Left lung (tissue), 10 donors: Measurements from ENCODE around the gene PKM. TPM values are rescaled to one million over a fixed set of nuclear protein-coding genes. Genes with fewer than 3 reads are reported as not detected.
"Not testable (repeated sequence)": the region's sequence is repeated elsewhere in the genome, so short reads cannot be mapped to it uniquely, and the experiment has no call there.

Experiments used
- ATAC-seq: fragments of 200-7000 bp; cut with Tn5 transposase; one replicate; pipeline ENCODE4 v1.9.1; 2020; ENCODE audit warnings: moderate library complexity
- DNase-seq, 4 donors: peaks; one replicate each; pipeline ENCODE4 v3.0.0-alpha.2; 2013 to 2020
- H3K27ac ChIP-seq, 2 donors: fragments of 200-600 bp; sonication (generic) in 1 of 2; one replicate each; pipeline versions ENCODE4 v1.5.0 to v1.8.0; 2020 to 2021
- H3K27me3 ChIP-seq, 2 donors: fragments of 200-600 bp; sonication (generic) in 1 of 2; one replicate each; pipeline versions ENCODE4 v1.5.0 to v1.8.0; 2020 to 2021
- H3K36me3 ChIP-seq, 2 donors: fragments of 200-600 bp; sonication (generic) in 1 of 2; one replicate each; pipeline versions ENCODE4 v1.5.0 to v1.8.0; 2020 to 2021
- H3K4me1 ChIP-seq, 2 donors: fragments of 200-600 bp; one replicate each; pipeline ENCODE4 v1.8.0; 2021
- H3K4me3 ChIP-seq, 2 donors: fragments of 200-600 bp; sonication (generic) in 1 of 2; one replicate each; pipeline versions ENCODE4 v1.5.0 to v1.8.0; 2020 to 2021; ENCODE audit warnings: mild to moderate bottlenecking in 1 of 2
- H3K9me3 ChIP-seq, 2 donors: fragments of 200-600 bp; sonication (generic) in 1 of 2; one replicate each; pipeline versions ENCODE4 v1.5.0 to v1.8.0; 2020 to 2021
- CTCF ChIP-seq, 2 donors: fragments of 200-600 bp; sonication (generic) in 1 of 2; IDR thresholded peaks; one replicate each; pipeline versions ENCODE4 v1.5.0 to v1.8.0; 2021; ENCODE audit warnings: antibody characterized with exemption in 2 of 2
- intact Hi-C, 2 donors: fragments of 100-400 bp; cut with DNase I; formaldehyde crosslinking; loops; one replicate each; pipeline versions ENCODE4 v1.11.2 to v1.14.2; 2022
- polyA plus RNA-seq, 6 donors: library from polyadenylated mRNA; unstranded; fragments of 120-200 nt; gene quantifications; one replicate each; pipeline ENCODE4 v1.2.1, GENCODE V29; 2013; ENCODE audit not compliant: insufficient read length in 6 of 6
- total RNA-seq, 2 donors: library from RNA; stranded (reverse); fragmentation: NEBNext Ultra II Directional; extraction: Animal tissue kit (Norgen Biotek cat#: 25700); gene quantifications; one replicate each; pipeline ENCODE4 v1.2.1, GENCODE V29; 2021
- donor health status: DM: no; HTN: yes; CAD: no.
- donor health status: DM: no; HTN: no; CAD: no.

PKM gene
- total and polyA plus RNA-seq, 8 donors, result 538 to 991 (median 573) TPM

DNA sequence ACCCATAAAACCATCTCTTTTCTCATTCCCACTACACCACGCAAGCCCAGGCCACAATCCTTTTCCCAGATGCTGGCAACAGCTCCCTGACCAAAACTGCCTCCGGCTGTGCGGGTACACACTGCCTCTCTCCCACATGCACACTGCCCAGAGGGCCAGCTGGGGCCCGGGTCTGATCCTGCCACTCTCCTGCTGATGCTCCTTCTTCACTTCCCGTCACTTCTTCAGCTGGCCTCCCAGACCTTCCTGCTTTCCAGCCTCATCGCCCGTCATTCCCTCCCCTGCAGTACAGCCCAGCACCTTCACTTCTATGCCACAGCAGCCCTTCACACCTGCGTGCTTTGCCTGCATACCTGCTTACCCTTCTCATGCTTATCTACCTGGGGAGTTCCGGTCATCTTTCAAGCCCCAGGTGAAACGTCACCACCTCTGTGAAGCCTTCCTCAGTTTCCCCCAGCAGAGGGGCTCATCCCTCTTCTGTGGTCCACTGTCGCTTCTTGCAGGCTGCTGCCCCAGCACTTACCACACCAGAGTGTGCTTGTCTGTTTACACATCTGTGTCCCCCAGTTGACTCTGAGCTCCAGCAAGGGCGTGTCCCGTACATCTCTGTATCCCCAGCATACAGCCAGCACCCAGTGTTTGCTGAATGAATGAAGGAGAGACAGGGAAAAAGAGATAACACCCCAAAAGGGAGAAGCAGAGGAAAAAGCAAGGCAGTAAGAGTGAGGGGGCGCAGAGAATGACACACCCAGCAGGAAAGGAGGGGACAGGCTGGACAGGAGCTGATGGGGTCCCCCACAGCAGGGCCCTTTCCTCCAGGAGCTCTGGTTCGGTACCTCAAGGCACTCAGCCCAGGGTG, 55.6 kb downstream of the PKM start:
- no peaks in the 10 kb centered on the region for H3K27me3 ChIP-seq
- no peak overlapping the region for H3K4me3 ChIP-seq
- no peak for TF ChIP-seq CTCF (IDR thresholded peaks at IDR 0.05)
- H3K9me3 ChIP-seq, result no peaks in the 10 kb centered on the region
- H3K4me1 ChIP-seq, result peaks cover 0 to 6% of the 10 kb centered on the region in 2 donors
- ATAC-seq (no peak), DNase-seq (no peak)
- H3K36me3 ChIP-seq, result no peaks in the 10 kb centered on the region
- intact Hi-C loops, result no loop called here
- H3K27ac ChIP-seq, result no peak overlapping the region

DNA sequence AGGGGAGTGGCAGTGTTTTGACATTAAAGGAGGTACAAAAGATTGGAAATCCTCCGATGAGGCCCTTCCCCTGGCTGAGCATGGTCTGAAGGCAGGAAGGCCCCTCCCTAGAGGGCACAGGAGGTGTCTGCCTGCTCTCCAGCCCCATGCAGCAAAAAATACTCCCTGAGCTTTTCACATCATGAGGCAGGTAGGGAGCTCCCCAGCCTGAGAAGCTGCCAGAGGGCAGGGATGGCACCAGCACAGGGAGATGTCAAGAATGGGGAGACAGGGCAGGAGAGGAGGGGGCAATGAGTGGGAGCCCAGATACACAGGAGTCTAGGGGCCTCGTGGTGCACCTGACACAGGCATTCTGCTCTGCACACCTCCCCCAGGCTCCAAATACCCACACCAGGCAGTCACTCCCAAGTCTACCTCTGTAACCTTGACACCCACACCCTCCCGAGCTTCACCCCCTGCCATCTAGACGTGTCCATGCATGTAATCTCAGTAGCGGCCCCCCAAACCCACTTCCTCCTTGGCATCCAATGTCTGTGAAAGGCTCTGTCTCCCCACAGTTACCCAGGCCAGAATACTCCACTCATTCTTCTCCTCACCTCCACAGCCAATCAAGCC, 56.3 kb downstream of the PKM start:
- ATAC-seq (no peak), DNase-seq (no peak)
- intact Hi-C loops, result no loop called here
- Histone ChIP-seq H3K36me3 (no peaks in the 10 kb centered on the region), H3K27me3 (no peaks in the 10 kb centered on the region), H3K4me3 (no peak overlapping the region), H3K27ac (no peak overlapping the region), H3K4me1 (no peaks in the 10 kb centered on the region), H3K9me3 (no peaks in the 10 kb centered on the region)
- TF ChIP-seq CTCF (IDR thresholded peaks at IDR 0.05), result no peak

- ATAC-seq (no peak), DNase-seq (no peak)
- Histone ChIP-seq H3K27ac (no peak overlapping the region), H3K9me3 (no peaks in the 10 kb centered on the region), H3K27me3 (no peaks in the 10 kb centered on the region), H3K36me3 (no peaks in the 10 kb centered on the region), H3K4me1 (no peaks in the 10 kb centered on the region), H3K4me3 (no peak overlapping the region)
- intact Hi-C loops, result no loop called here
- TF ChIP-seq CTCF (IDR thresholded peaks at IDR 0.05), result no peak
These were observed 57.0 kb downstream of the PKM start for GRCh38 chr15:72173864-72174550.

DNA sequence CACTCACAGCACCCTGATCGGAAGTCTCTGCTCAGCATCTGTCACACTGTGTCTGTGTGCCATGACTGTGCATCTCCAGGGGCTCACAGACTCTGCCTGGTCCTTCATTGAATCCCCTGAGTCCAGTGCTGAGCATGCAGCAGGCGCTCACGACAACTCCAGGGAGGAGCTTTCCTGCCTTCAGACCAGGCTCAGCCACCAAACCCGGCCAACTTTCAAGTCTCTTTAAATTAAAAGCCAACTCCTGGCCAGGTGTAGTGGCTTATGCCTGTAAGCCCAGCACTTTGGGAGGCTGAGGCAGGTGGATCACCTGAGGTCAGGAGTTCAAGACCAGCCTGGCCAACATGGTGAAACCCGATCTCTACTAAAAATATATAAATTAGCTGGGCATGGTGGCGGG, 57.6 kb downstream of the PKM start:
- H3K36me3 ChIP-seq, result no peaks in the 10 kb centered on the region
- H3K4me3 ChIP-seq, result no peak overlapping the region
- no peak for TF ChIP-seq CTCF (IDR thresholded peaks at IDR 0.05)
- no peaks in the 10 kb centered on the region for H3K9me3 ChIP-seq
- no peak for DNase-seq
- ATAC-seq, result no peak
- intact Hi-C loops, result no loop called here
- no peak overlapping the region for H3K27ac ChIP-seq
- no peaks in the 10 kb centered on the region for H3K27me3 ChIP-seq
- H3K4me1 ChIP-seq, result peaks cover 2 to 3% of the 10 kb centered on the region in 2 donors

DNA sequence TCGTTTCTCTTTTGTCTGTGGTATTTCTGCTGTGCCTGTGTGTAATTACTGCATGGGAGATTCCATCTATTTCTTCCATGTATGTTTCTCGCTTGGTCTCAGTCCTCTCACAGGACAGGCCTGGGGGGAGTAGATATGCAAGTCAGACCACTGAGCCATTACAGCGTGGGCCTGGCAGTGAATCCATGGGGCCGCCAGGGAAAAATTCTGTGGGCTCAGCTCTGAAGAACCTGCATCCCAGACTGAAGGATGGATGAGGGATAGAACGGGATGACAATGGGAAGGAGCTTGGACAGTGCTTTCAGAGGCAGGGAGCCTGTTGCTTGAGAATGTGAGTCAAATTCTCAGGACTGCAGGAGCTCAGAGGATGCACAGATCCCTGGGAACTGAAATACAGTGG, 58.2 kb downstream of the PKM start:
- ATAC-seq, result no peak
- no peak for DNase-seq
- no peaks in the 10 kb centered on the region for H3K9me3 ChIP-seq
- H3K36me3 ChIP-seq, result no peaks in the 10 kb centered on the region
- no peak overlapping the region for H3K27ac ChIP-seq
- no peak for TF ChIP-seq CTCF (IDR thresholded peaks at IDR 0.05)
- intact Hi-C loops, result no loop called here
- no peak overlapping the region for H3K4me3 ChIP-seq
- peaks cover 6 to 8% of the 10 kb centered on the region in 2 donors for H3K4me1 ChIP-seq
- H3K27me3 ChIP-seq, result no peaks in the 10 kb centered on the region

GRCh38 chr15:72171978-72172377, 59.0 kb downstream of the PKM start:
- ATAC-seq, H3K9me3 ChIP-seq, H3K4me3 ChIP-seq, H3K27ac ChIP-seq, H3K4me1 ChIP-seq, intact Hi-C loops, H3K27me3 ChIP-seq, H3K36me3 ChIP-seq, DNase-seq: not testable (repeated sequence)
